Measurements from ENCODE around the gene IRF2.

DNA sequence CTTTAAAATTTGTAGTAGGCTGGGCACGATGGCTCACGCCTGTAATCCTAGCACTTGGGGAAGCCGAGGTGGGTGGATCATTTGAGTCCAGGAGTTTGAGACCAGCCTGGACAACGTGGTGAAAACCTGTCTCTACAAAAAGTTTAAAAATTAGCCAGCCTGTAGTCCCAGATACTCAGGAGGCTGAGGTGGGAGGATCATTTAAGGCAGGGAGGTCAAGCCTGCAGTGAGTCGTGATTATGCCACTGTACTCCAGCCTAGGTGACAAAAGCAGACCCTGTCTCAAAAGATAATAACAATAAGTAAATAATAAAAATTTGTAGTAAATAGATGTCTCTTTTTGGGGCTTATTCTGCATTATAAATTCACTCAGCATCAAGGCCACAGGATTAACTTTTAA lies 118.5 kb downstream of the IRF2 start:
- TF ChIP-seq EZH2 (IDR thresholded peaks at IDR 0.05; ENCODE audit: low read depth, low read length, severe bottlenecking) = no peak
- no peak for TF ChIP-seq ZNF274 (IDR thresholded peaks at IDR 0.05; ENCODE audit: borderline replicate concordance, extremely low read depth, low read length)
- no peak for TF ChIP-seq CBX5 (IDR thresholded peaks at IDR 0.05; ENCODE audit: low read depth, low read length)
- TF ChIP-seq, protein P1, sequence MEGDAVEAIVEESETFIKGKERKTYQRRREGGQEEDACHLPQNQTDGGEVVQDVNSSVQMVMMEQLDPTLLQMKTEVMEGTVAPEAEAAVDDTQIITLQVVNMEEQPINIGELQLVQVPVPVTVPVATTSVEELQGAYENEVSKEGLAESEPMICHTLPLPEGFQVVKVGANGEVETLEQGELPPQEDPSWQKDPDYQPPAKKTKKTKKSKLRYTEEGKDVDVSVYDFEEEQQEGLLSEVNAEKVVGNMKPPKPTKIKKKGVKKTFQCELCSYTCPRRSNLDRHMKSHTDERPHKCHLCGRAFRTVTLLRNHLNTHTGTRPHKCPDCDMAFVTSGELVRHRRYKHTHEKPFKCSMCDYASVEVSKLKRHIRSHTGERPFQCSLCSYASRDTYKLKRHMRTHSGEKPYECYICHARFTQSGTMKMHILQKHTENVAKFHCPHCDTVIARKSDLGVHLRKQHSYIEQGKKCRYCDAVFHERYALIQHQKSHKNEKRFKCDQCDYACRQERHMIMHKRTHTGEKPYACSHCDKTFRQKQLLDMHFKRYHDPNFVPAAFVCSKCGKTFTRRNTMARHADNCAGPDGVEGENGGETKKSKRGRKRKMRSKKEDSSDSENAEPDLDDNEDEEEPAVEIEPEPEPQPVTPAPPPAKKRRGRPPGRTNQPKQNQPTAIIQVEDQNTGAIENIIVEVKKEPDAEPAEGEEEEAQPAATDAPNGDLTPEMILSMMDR (IDR thresholded peaks at IDR 0.05; ENCODE audit: control extremely low read depth in 1 of 3, insufficient read depth in 1 of 3, low read depth in 1 of 3, low read length in 3 of 3) = no peak
- no peak for TF ChIP-seq TAF1 (IDR thresholded peaks at IDR 0.05; ENCODE audit: low read depth, low read length)
